Keratinocyte (primary cell): Measurements from ENCODE around the gene SKAP1. TPM values are rescaled to one million over a fixed set of nuclear protein-coding genes. Genes with fewer than 3 reads are reported as not detected.
A peak's percentile ranks its signal among the peaks of the same experiment; 100 is the strongest.

Source experiments
- DNase-seq: peaks from one replicate; pipeline ENCODE4 v3.0.0-alpha.2; 2011; ENCODE audit warnings: low read depth, missing footprints, low spot score
- FAIRE-seq: peaks from 2 replicates; lab custom pipeline; 2011; peaks lifted over from hg19 to GRCh38; lab: Jason Lieb, UNC
- H2AFZ ChIP-seq: 2 replicates; pipeline ENCODE4 v1.6.0; 2012; ENCODE audit warnings: low read length, control low read depth, inconsistent platforms; ENCODE audit not compliant: control insufficient read depth
- H3K27ac ChIP-seq: 2 replicates; pipeline ENCODE4 v1.5.1; 2011; ENCODE audit warnings: low read length; ENCODE audit not compliant: control insufficient read depth, insufficient read depth
- H3K27me3 ChIP-seq: 3 replicates; pipeline ENCODE4 v1.6.0; 2011; ENCODE audit warnings: low read length; ENCODE audit not compliant: control insufficient read depth, insufficient read depth; ENCODE audit errors: extremely low read depth
- H3K36me3 ChIP-seq, 2 experiments: 2 replicates in 1 of 2; 3 replicates in 1 of 2; pipeline ENCODE4 v1.5.1; 2011; ENCODE audit warnings: low read length in 2 of 2, mild to moderate bottlenecking in 1 of 2; ENCODE audit not compliant: control insufficient read depth in 2 of 2, insufficient read depth in 2 of 2; ENCODE audit errors: extremely low read depth in 1 of 2
- H3K4me1 ChIP-seq: 3 replicates; pipeline ENCODE4 v1.5.1; 2011; ENCODE audit warnings: low read length; ENCODE audit not compliant: control insufficient read depth, insufficient read depth; ENCODE audit errors: extremely low read depth
- H3K4me2 ChIP-seq: 3 replicates; pipeline ENCODE4 v1.6.0; 2011; ENCODE audit warnings: low read depth, low read length; ENCODE audit not compliant: control insufficient read depth, insufficient read depth; ENCODE audit errors: extremely low read depth
- H3K4me3 ChIP-seq, 3 experiments: fragments of 200-600 bp in 1 of 3; sonication (generic) in 1 of 3; 2 replicates in 2 of 3; 3 replicates in 1 of 3; pipeline ENCODE4 v1.5.1; 2011 to 2016; ENCODE audit warnings: low read length in 3 of 3, mild to moderate bottlenecking in 3 of 3, control low read depth in 2 of 3, inconsistent platforms in 1 of 3, low read depth in 1 of 3, mixed read lengths in 1 of 3, mixed run types in 1 of 3, moderate library complexity in 1 of 3; ENCODE audit not compliant: control insufficient read depth in 2 of 3, insufficient read depth in 2 of 3; ENCODE audit errors: extremely low read depth in 1 of 3
- H3K79me2 ChIP-seq: 2 replicates; pipeline ENCODE4 v1.6.0; 2012; ENCODE audit warnings: low read length; ENCODE audit not compliant: control insufficient read depth, insufficient read depth
- H3K9ac ChIP-seq: 3 replicates; pipeline ENCODE4 v1.6.0; 2011; ENCODE audit warnings: low read length; ENCODE audit not compliant: control insufficient read depth, insufficient read depth; ENCODE audit errors: extremely low read depth
- H3K9me1 ChIP-seq: 3 replicates; pipeline ENCODE4 v1.6.0; 2011; ENCODE audit warnings: low read length; ENCODE audit not compliant: control insufficient read depth, insufficient read depth; ENCODE audit errors: extremely low read depth
- H3K9me3 ChIP-seq: 2 replicates; pipeline ENCODE4 v1.5.1; 2012; ENCODE audit warnings: low read depth, low read length; ENCODE audit not compliant: control insufficient read depth
- H4K20me1 ChIP-seq: 3 replicates; pipeline ENCODE4 v1.6.0; 2011; ENCODE audit warnings: low read length; ENCODE audit not compliant: control insufficient read depth, insufficient read depth; ENCODE audit errors: extremely low read depth
- CTCF ChIP-seq, 3 experiments: IDR thresholded peaks in 1 of 3; conservative IDR thresholded peaks in 1 of 3; optimal IDR thresholded peaks in 1 of 3; 2 replicates in 2 of 3; 3 replicates in 1 of 3; pipeline versions ENCODE3 to v1.5.1; 2011; ENCODE audit warnings: low read length in 3 of 3, mild to moderate bottlenecking in 3 of 3, moderate library complexity in 2 of 3, control low read depth in 1 of 3, inconsistent platforms in 1 of 3; ENCODE audit not compliant: insufficient read depth in 2 of 3; ENCODE audit errors: extremely low read depth in 1 of 3
- EZH2 ChIP-seq: IDR thresholded peaks from one replicate; pipeline ENCODE4 v1.6.1; 2012; ENCODE audit warnings: inconsistent platforms, mild to moderate bottlenecking, low read length, moderate library complexity
- dilution Hi-C: fragments of 300-500 bp; cut with MboI; formaldehyde crosslinking; loops from one replicate; pipeline ENCODE4 v1.7.0; 2020; ENCODE audit warnings: low sequenced_read_pairs; ENCODE audit not compliant: extremely low pct_ligation_motif_present
- polyA plus RNA-seq, 5 experiments: library from polyadenylated mRNA; depleted of rRNA in 3 of 5; stranded (reverse) in 3 of 5; stranded (forward) in 1 of 5; unstranded in 1 of 5; fragments of >200 nt; gene quantifications; 1 replicate in 1 of 5; 2 replicates in 3 of 5; 3 replicates in 1 of 5; pipeline versions ENCODE4 v1.2.1 to v1.2.3, GENCODE V29; 2011 to 2012; ENCODE audit warnings: missing spikeins in 2 of 5, low read depth in 1 of 5, low replicate concordance in 1 of 5

Gene SKAP1
- polyA plus RNA-seq, 1 donor (not counting 4 experiments of a cell fraction or from before 2014, with no cell fraction given): not detected

- Histone ChIP-seq H3K4me2 (peak within 1 kb of the TSS; percentile 93), H3K4me3 (peak within 1 kb of the TSS; percentile 88 to 97 (median 96)), H3K9me1 (no peaks in the 10 kb centered on the region), H3K9me3 (no peaks in the 10 kb centered on the region), H2AFZ (peak within 1 kb of the TSS; percentile 88), H4K20me1 (no peaks in the 10 kb centered on the region), H3K27me3 (no peaks in the 10 kb centered on the region), H3K79me2 (peaks cover 48% of the 10 kb centered on the region), H3K27ac (peak within 1 kb of the TSS; percentile 78), H3K36me3 (no peaks in the 10 kb centered on the region), H3K4me1 (peaks cover 12% of the 10 kb centered on the region), H3K9ac (peak within 1 kb of the TSS; percentile 80)
- no peak for TF ChIP-seq CTCF (optimal IDR thresholded peaks at IDR 0.05 in 1 of 3, IDR thresholded peaks at IDR 0.05 in 1 of 3, conservative IDR thresholded peaks at IDR 0.05 in 1 of 3; ENCODE audit: extremely low read depth in 1 of 3, insufficient read depth in 2 of 3, low read length in 3 of 3)
- no peak for TF ChIP-seq EZH2
- FAIRE-seq: no peak
- peak; percentile 69 for DNase-seq
- dilution Hi-C loops: no loop called here
These were observed 328.8 kb downstream of the SKAP1 start, which contains the start of gene CBX1 for GRCh38 chr17:48101012-48101720. CBX1 (minus strand) TSS chr17:48101478; CDS start chr17:48077004, 24,474 bp downstream.

GRCh38 chr17:48100591-48101011, 329.4 kb downstream of the SKAP1 start:
- FAIRE-seq: no peak
- TF ChIP-seq CTCF (optimal IDR thresholded peaks at IDR 0.05 in 1 of 3, IDR thresholded peaks at IDR 0.05 in 1 of 3, conservative IDR thresholded peaks at IDR 0.05 in 1 of 3; ENCODE audit: extremely low read depth in 1 of 3, insufficient read depth in 2 of 3, low read length in 3 of 3) (no peak), EZH2 (no peak)
- H3K4me3 ChIP-seq: peak overlapping the region; percentile 88 to 97 (median 96)
- H3K27me3 ChIP-seq: no peaks in the 10 kb centered on the region
- H3K4me2 ChIP-seq: peak overlapping the region; percentile 93
- H4K20me1 ChIP-seq: no peaks in the 10 kb centered on the region
- H3K79me2 ChIP-seq: peaks cover 54% of the 10 kb centered on the region
- H3K27ac ChIP-seq: peak overlapping the region; percentile 78
- no peaks in the 10 kb centered on the region for H3K9me1 ChIP-seq
- dilution Hi-C loops: no loop called here
- peak overlapping the region; percentile 87 for H2AFZ ChIP-seq
- H3K4me1 ChIP-seq: peaks cover 16% of the 10 kb centered on the region
- DNase-seq: no peak
- H3K9me3 ChIP-seq: no peaks in the 10 kb centered on the region
- no peaks in the 10 kb centered on the region for H3K36me3 ChIP-seq
- H3K9ac ChIP-seq: peak overlapping the region; percentile 80
